Spleen (tissue), 7 donors: Measurements from ENCODE around the gene SPATS2L.

Experiments used
- POLR2A ChIP-seq, 3 donors: fragments of 450-650 bp; IDR thresholded peaks; one replicate each; pipeline ENCODE4 v1.5.1; 2017; ENCODE audit warnings: antibody characterized with exemption in 3 of 3, mild to moderate bottlenecking in 1 of 3
- POLR2AphosphoS5 ChIP-seq, 3 donors: sonication (generic); formaldehyde crosslinking; IDR thresholded peaks; one replicate each; pipeline ENCODE4 v1.5.1; 2017; ENCODE audit warnings: antibody characterized with exemption in 3 of 3
- TF ChIP-seq, protein P1 (sequence below), 11 experiments: fragments of 200-600 bp in 7 of 11; fragments of 450-650 bp in 4 of 11; sonication (generic) in 4 of 11; IDR thresholded peaks in 8 of 11; conservative IDR thresholded peaks in 3 of 11; 1 replicate in 7 of 11; 2 replicates in 4 of 11; pipeline versions ENCODE4 v1.4.0 to v1.8.0; 2016 to 2021; ENCODE audit warnings: antibody characterized with exemption in 11 of 11, inconsistent platforms in 4 of 11, mild to moderate bottlenecking in 1 of 11
- donor health status: DM: no; HTN: no; CAD: no; lungs with moderate emphysema.
- donor health status: DM: no; HTN: no; CAD: no.
- donor health status: DM: no; HTN: no; CAD: no.

DNA sequence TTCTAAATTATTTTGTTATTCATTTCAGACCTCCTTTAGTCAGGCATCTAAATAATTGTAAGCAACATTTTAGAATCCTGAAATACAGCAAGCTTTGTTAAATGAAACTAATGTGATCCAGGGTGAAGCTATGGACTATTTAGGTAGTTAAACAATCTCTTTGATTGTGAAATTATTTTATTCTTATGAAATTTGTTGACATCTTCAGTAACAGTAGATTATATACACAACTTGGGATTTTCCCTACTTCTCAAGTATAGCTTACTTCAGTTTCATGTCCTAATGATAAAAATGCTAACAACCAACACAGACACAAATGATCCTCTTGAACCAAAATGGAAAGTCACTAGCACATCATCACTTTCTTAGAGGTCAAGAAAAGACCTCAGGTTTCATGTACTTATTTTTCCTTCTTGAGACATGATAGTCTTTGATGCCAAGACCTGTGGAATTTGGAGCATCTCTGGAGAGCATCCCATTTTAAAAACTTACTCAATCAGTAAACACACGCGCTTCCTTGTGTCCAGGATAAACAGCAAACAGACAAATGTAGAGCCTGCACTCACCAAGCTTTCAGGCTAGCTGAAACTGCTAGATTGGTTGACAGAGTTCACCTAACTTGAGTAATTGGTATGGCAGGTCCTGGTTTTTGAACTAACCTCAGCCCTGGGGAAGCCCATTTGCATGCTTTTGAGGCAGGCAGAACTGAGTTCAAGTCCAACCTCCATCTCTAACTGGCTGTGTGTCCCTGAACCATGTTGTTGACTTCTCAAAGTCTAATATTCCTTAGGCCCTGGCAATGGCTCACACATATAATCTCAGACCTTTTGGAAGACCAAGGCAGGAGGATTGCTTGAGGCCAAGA lies 155.6 kb downstream of the SPATS2L start:
- TF ChIP-seq POLR2AphosphoS5 (IDR thresholded peaks at IDR 0.05) (no peak), POLR2A (IDR thresholded peaks at IDR 0.05) (no peak)
- TF ChIP-seq, protein P1, sequence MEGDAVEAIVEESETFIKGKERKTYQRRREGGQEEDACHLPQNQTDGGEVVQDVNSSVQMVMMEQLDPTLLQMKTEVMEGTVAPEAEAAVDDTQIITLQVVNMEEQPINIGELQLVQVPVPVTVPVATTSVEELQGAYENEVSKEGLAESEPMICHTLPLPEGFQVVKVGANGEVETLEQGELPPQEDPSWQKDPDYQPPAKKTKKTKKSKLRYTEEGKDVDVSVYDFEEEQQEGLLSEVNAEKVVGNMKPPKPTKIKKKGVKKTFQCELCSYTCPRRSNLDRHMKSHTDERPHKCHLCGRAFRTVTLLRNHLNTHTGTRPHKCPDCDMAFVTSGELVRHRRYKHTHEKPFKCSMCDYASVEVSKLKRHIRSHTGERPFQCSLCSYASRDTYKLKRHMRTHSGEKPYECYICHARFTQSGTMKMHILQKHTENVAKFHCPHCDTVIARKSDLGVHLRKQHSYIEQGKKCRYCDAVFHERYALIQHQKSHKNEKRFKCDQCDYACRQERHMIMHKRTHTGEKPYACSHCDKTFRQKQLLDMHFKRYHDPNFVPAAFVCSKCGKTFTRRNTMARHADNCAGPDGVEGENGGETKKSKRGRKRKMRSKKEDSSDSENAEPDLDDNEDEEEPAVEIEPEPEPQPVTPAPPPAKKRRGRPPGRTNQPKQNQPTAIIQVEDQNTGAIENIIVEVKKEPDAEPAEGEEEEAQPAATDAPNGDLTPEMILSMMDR (IDR thresholded peaks at IDR 0.05 in 8 of 11, conservative IDR thresholded peaks at IDR 0.05 in 3 of 11): no peak
